SIG-M5 treated with dmso at 0.1 percent for 504 hours (cell line): ENCODE data around the gene HLA-DOA.
A peak's percentile ranks its signal among the peaks of the same experiment; 100 is the strongest.

Experiments
- DNase-seq: peaks from one replicate; lab custom pipeline; 2025; ENCODE audit not compliant: unreplicated experiment; lab: John Stamatoyannopoulos, UW

The HLA-DOA gene

DNA sequence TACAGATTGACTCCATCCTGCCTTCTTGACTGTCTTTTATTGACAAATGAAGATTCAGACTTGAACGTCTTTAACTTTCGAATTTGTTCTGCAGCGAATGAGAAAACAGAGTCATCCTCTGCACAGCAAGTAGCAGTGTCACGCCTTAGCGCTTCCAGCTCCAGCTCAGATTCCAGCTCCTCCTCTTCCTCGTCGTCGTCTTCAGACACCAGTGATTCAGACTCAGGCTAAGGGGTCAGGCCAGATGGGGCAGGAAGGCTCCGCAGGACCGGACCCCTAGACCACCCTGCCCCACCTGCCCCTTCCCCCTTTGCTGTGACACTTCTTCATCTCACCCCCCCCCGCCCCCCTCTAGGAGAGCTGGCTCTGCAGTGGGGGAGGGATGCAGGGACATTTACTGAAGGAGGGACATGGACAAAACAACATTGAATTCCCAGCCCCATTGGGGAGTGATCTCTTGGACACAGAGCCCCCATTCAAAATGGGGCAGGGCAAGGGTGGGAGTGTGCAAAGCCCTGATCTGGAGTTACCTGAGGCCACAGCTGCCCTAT, 28.8 kb downstream of the HLA-DOA start:
- DNase-seq, result no peak

DNA sequence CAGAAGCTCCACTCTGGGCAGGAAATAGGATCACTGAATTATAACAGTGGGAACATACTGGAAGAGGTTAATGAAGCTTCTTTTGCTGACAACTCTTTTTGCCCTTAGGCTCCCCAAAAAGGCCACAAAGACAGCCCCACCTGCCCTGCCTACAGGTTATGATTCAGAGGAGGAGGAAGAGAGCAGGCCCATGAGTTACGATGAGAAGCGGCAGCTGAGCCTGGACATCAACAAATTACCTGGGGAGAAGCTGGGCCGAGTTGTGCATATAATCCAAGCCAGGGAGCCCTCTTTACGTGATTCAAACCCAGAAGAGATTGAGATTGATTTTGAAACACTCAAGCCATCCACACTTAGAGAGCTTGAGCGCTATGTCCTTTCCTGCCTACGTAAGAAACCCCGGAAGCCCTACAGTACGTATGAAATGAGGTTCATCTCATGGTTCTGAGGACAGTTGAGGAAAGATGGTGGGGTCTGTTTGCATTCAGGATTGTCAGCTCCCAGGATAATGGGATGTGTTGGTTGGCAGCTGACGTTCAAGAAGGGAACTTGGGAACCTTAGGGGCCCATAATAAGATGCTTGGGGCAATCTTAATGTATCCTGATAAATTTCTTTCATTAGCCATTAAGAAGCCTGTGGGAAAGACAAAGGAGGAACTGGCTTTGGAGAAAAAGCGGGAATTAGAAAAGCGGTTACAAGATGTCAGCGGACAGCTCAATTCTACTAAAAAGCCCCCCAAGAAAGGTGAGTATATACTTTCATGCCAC, 29.5 kb downstream of the HLA-DOA start:
- DNase-seq, result no peak

DNA sequence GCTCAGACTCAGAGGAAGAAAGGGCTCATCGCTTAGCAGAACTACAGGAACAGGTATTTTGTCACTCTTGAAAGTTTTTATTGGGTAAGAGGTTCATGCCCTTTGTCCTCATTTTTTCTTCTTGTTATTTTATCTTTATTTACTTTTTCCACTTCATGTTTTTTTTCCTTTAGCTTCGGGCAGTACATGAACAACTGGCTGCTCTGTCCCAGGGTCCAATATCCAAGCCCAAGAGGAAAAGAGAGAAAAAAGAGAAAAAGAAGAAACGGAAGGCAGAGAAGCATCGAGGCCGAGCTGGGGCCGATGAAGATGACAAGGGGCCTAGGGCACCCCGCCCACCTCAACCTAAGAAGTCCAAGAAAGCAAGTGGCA, 31.5 kb downstream of the HLA-DOA start:
- peak; percentile 7 for DNase-seq

DNA sequence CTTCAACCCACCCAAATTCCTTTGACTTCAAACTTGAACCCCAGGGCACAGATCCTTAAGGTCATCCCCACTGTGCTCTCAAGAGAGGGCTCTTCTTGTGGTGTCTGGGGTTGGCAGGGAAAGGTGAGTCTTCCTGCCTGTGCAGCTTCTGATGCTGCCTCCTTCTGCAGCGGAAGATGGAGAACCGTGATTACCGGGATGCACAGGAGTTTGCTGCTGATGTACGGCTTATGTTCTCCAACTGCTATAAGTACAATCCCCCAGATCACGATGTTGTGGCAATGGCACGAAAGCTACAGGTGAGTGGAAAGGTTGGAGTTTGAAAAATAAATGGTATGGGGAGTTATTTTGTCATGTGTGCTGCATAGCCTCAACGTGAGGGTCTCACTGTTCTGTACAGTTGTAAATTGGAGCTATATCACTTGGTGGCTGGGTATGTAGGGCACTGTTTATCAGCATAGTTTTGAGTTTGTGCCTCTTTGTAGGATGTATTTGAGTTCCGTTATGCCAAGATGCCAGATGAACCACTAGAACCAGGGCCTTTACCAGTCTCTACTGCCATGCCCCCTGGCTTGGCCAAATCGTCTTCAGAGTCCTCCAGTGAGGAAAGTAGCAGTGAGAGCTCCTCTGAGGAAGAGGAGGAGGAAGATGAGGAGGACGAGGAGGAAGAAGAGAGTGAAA, 32.0 kb downstream of the HLA-DOA start:
- no peak for DNase-seq

DNA sequence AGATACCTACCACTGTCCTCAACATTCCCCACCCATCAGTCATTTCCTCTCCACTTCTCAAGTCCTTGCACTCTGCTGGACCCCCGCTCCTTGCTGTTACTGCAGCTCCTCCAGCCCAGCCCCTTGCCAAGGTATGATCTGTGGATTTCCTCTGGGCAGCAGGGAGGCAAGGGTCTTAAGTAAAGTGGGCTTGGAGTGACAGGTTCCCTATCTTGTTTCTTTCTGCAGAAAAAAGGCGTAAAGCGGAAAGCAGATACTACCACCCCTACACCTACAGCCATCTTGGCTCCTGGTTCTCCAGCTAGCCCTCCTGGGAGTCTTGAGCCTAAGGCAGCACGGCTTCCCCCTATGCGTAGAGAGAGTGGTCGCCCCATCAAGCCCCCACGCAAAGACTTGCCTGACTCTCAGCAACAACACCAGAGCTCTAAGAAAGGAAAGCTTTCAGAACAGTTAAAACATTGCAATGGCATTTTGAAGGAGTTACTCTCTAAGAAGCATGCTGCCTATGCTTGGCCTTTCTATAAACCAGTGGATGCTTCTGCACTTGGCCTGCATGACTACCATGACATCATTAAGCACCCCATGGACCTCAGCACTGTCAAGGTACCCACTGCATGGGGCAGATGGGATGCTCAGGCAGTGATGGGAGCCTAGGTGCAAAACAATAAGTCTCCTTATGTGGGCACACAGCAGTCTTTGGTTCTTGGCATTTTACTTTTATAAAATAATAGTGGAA, 32.9 kb downstream of the HLA-DOA start:
- DNase-seq, result no peak

DNA sequence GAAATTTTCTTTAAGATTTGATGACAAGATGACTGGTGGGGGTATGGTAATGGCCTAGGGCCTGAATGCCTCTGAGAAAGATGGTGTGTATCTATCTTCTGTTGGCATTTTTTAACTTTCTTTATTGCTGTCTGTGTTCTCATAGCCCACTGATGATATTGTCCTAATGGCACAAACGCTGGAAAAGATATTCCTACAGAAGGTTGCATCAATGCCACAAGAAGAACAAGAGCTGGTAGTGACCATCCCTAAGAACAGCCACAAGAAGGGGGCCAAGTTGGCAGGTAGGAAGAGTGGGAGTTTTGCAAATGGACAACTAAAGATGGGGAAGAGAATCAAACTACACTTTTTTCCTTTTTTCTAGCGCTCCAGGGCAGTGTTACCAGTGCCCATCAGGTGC, 33.5 kb downstream of the HLA-DOA start:
- DNase-seq, result no peak

DNA sequence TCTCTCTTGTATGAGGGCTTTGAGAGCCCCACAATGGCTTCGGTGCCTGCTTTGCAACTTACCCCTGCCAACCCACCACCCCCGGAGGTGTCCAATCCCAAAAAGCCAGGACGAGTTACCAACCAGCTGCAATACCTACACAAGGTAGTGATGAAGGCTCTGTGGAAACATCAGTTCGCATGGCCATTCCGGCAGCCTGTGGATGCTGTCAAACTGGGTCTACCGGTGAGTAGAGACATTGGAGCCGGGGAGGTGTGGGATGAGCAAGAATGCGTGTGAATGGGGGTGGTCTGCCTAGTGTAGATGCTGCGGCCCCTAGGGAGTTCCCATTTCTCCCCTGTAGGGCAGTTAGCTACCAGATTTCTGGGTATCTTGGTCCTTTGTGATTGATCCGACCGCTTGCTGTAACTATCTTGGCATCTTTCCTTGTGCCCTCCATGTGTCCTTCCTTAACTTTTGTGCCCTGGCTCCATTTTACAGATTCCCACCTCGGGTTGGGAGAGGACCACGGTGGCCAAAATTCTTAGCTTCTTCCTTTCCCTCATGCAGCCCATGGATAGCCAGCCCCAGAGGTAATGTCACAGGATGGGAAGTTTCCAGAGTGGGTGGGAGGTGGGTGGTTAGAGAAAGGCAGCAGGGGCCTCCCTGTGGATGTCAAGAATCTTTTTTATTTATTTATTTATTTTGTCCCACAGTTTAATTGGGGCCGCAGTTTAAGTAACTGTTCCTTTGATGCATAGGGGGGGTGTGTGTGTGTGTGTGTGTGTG, 34.7 kb downstream of the HLA-DOA start:
- no peak for DNase-seq

DNA sequence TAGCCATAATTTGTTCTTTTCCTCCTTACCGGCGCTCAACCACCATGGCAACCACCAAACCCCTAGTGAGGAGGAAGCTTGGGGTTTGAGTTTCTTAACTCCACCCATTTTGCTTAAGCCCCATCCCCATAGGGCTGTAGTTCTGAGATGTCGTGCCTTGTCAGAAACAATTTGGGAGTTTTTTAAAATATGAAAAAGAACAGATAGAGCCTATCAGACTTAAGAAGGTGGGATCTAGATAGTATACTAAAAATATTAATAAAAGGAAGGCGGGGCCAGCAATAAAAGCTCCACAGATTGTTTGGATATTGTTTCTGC, 35.4 kb downstream of the HLA-DOA start:
- DNase-seq, result peak; percentile 67

DNA sequence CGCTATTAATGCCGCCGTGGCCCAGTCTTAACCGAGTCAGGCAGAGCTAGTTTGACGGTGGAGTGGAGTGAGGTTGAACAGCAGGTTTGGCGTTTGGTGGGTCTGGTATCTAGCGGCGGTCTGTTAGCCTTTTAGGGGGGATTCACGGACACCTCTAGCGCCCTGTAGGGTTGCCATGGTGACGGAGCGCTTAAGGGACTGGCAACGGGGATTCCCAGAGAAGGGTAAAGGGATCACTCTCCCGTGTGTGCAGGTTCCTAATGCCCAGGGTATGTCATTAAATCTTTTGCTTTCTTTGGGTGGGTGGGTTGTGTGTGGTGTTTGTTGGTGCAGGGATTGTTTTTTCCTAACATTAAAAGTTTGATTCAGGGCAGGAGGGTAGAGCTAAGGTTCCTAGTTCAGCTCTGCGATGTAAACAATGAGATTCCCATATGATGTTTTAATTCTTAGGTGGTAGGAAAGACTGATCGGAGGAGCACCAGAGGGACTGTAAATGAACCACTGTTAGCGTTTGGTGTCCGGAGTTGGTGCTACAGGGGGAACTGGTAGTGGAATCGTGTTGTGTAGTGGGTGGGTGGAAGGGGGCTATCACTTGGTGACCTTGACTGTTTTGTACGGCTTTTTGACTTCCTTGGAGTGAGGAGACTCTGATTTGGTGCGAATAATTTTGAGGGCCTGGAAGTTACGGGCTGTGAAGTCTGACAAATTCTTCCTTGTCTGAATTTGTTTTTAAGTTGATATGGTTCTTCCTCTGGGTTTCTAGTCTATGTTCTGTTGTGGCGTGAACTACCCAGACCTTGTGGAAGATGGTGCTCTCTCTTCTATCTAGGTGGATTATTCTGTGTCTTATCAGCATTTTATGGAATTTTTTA, 36.0 kb downstream of the HLA-DOA start:
- DNase-seq, result no peak

DNA sequence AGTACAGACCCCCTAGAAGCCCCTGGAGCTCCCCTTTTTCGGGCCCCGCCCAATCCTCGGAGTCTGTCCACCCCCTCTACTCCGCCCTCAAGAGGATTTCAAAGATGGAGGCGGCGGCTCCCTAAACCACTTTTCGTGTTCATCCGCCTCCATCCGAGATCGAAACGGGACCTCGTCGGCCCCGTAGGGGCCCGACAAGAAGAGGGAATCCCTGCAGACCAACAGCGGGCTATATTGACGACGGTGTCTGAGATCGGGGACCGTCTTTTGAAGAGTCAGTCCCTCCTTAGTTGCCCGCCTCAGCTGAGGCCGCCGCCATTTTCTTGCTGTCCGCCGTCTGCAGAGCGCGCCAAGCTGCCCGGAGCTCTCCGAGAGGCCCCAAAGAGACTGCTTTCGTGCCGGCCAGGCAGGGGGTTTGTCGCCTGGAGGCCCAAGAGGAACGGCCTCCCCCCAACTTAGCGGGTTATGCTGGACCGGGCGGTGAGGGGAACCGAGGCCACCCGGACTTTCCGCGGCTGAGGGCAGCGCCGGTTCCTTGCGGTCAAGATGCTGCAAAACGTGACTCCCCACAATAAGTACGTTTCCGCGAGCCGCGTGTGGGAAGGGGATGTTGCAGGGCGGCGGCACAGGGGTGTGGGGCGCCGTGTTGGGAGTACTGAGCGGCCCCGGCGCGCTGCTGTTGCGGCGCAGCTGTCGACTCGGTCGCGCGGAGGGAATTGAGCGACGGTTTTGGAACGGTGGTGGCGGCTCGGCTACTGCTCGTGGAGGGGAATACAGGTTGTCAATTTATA, 36.8 kb downstream of the HLA-DOA start:
- peak; percentile 91 for DNase-seq

DNA sequence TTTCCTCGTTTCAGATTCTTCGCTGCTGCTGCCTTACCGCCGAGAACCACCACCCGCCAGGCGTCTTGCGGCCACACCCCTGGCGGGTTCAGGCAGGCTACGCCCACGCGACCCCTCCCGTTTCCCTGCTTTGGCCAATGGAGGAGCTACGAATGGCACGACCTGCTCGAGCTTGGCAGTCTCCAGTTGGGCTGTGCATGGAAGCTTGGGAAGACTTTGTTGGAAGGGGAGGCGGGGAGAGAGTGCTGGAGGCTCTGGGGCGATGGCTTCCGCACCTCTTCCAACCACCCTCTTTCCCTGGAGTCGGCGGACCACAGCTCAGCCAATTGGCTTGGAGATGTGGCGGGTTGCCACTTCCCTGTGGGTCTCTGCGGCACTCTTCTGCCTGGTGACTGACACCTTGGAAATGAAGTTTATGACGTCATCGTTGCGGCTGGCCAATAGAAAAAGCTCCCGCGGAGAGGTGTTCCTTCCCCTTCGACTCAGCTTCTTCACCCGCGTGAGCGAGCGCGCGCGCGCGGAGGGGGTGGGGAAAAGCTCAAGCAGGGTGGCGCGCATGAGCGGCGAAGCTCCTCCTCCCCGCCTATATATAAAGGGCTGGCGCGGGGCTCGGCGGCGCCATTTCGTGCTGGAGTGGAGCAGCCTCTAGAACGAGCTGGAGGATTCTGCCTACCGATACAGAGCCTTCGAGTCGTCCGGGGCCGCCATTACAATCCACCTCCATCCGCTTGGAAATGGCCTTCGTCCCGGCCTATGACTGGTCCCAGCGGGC, 37.6 kb downstream of the HLA-DOA start:
- peak; percentile 97 for DNase-seq

DNA sequence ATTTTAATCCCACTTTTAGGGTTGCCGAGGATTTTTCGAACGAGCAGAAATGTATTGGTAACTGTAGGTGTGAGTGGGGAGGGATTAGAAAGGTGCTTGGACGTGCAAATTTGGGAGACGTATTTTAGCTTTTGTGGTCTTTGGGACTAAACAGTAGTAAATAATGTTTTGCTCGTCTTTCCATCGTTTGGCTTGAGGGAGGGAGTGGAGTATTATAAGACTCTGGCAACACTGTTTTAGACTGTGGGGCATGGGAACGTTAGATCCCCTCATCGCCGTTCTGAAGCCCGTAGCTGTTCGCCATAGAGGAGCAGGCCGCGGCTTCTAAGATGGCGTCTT, 38.2 kb downstream of the HLA-DOA start:
- no peak for DNase-seq

DNA sequence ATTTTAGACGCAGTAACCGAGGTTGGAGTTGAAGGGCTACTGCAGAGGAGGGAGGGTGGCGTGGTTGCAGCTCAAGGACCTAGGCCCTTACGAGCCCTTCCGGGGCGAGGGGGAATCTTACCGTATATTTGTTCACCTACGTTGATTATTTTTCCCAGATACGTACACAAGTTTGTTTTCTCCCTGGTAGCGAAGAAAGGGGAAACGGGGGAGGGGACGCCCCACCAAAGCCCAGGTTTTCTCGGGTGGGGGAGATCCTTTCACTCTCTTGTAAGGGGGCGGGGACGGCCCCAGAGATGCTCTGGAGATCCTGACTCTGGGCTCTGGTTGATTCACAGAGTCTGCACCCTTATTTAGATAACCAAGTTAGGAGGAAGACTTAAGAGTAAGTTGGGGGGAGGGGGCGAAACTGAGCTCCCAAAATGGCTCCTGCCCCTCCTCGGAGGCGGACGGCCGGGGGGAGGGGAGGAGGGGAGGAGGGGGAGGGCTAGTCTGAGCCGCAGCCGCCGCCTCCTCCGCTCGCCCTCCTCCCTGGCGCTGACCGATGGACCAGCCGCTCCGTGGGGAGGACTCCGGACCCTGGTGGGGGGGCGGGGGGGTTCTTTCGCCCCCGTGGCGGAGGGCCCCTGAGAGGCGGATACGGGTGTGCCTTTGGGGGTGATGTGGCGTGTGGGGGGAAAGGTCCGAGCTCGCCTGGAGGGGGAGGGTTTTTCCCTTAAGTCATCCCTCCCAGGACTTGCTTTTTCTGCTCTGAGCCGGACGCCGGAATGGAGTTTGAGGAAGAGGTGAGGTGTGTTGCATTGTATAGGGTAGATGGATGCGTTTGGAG, 38.8 kb downstream of the HLA-DOA start:
- peak; percentile 72 for DNase-seq

DNA sequence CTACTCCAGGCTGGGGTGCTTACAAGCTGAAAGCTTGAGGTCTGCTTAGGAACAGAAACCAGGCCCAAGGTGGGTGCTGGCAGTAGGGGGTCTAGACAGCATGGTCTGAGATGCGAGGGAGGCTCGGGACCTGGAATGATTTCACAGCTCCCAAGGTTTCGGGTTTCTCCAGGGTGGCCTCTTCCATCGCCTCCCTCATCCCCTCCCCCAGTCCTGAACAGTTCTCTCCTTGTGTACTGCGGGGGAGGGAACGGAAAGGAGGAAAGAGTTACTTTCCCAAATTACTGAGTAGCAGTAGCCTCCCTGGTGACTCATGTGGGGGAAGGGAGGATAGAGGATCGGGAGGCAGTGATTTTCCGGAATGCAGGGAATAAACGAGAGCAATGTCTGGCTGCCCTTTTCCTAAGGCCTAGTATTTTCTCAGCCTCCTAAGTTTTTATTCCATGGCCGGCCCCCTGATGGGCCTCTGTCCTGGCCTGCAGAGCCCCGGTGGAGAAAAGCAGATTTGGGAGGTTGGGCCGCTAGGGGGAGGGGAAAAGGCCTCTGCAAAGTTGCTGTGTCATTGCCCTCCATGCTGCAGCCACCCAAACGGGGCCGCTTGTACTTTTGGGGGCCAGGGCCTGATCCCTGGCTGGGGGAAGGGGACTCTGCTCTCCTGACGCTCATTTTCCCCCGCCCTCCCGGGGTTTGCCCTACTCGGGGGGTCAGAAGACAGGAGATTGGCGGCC, 39.5 kb downstream of the HLA-DOA start:
- peak; percentile 85 for DNase-seq

DNA sequence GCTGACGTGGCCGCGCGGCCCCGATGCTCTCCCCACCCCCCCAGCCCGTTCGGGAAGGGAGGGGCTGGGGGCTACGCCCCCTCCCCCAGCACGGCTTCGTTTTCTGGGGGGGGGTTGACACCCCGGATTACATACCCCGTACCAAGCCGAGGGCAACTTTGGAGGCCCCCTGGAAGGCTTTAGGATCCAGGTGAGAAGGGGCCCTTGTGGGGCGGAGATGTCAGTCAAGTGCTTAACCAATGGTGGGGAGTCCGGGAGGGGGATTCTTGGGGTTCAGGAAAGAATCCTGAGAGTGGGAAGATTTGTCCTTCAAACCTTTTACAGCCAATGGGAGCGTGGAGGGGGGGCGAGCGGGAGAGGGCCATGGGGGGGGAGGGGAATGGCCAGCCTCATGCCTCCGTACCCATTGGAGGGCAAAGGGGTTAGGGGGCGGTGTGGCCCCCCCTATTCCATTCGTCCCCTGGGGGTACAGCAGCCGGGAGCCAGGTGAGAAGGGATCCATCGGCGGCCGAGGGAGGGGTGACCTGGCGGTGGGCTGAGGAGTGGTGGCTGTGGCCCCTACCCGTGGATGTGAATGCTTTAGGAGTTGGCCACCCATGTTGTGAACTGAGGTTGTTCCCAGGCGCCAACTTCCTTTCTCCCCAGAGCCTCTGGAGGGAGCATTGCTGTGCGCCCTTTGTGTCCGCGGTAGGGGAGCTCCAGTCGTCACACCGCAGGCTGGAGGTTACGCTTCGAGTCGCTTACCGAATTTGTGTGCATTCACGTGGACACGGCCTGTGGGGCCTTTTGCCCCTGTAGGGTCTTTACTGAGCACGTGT, 40.3 kb downstream of the HLA-DOA start:
- peak; percentile 78 for DNase-seq

DNA sequence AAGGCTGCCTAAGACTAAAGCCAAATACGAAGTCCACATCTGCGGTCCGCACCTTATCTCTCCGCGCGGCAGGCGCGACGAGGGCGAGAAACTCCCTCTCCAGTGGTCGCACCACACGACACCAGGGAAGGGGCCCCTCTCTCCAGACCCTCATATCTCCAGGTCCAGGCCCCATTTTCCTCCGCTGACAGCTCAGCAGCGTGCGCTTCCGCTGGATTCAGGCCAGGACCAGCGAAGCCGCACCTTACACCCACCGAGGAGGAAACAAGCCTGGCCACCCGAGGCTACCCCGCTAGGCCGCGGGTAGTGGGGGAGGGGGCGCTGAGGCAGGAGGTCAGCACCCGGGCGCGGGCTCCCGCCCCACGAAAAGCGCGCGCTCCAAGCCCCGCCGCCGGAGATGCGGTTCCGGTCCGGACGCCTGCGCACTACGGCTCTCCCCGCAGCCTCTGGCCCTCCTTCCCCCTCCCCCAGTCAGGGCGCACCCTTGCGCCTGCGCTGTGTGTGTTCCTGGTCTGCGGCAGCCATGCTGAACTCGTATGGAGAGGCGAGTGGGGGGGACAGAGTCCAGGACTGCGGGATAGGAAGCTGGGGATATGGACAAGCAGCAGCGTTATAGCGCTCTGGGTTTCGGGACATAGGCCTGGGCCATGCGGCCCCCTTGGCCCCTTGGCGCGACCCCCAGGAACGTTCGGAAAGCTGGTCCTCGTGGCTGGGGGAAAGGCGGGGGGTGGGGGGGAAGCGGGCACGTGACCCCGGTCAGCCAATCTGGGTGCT, 41.1 kb downstream of the HLA-DOA start, which contains the start of gene BRD2:
BRD2 (plus strand) TSS at position 502 of the 774 bp plus-strand sequence. CDS start 4,305 bp downstream, outside the sequence.
- peak; percentile 90 for DNase-seq
